ENCODE data around the gene SF3A2. TPM values are rescaled to one million over a fixed set of nuclear protein-coding genes. Genes with fewer than 3 reads are reported as not detected.

The SF3A2 gene
- polyA plus RNA-seq, 1 donor from 2014 or later: 14.4 TPM

- Histone ChIP-seq H3K27ac (ENCODE audit: low read length) (no peak overlapping the region), H4K20me1 (ENCODE audit: insufficient read depth) (no peaks in the 10 kb centered on the region), H3K27me3 (ENCODE audit: insufficient read depth, low read depth, low read length) (no peaks in the 10 kb centered on the region), H3K4me2 (ENCODE audit: low read length) (no peak overlapping the region), H3K4me3 (ENCODE audit: low read length) (no peak overlapping the region), H3K36me3 (ENCODE audit: insufficient read depth, low read length) (no peaks in the 10 kb centered on the region), H3K79me2 (replicated peaks; ENCODE audit: insufficient read depth, low read length) (peaks cover 5% of the 10 kb centered on the region), H3F3A (ENCODE audit: insufficient read depth, low read length, poor library complexity, severe bottlenecking) (no peaks in the 10 kb centered on the region), H3K9me2 (ENCODE audit: insufficient read depth, low read length) (no peaks in the 10 kb centered on the region), H3K9me3 (ENCODE audit: low read length) (no peaks in the 10 kb centered on the region), H2AFZ (ENCODE audit: low read depth, low read length) (no peak overlapping the region), H3K9ac (ENCODE audit: low read length) (no peak overlapping the region)
- TF ChIP-seq SMC3 (conservative IDR thresholded peaks at IDR 0.05; ENCODE audit: poor library complexity) (no peak), RAD21 (conservative IDR thresholded peaks at IDR 0.05) (no peak), CTCF (IDR thresholded peaks at IDR 0.05; ENCODE audit: poor library complexity, severe bottlenecking) (no peak), POLR2AphosphoS5 (IDR thresholded peaks at IDR 0.05) (no peak), REST (IDR thresholded peaks at IDR 0.05; ENCODE audit: borderline replicate concordance) (no peak), MXI1 (conservative IDR thresholded peaks at IDR 0.05; ENCODE audit: poor library complexity, severe bottlenecking) (no peak), EP300 (conservative IDR thresholded peaks at IDR 0.05; ENCODE audit: poor library complexity, severe bottlenecking) (no peak), EZH2 (IDR thresholded peaks at IDR 0.05; ENCODE audit: borderline replicate concordance, insufficient read depth, low read length, poor library complexity, severe bottlenecking) (no peak), TAF1 (IDR thresholded peaks at IDR 0.05; ENCODE audit: low read depth) (no peak)
Measured at GRCh38 chr19:2229103-2230032, 7.3 kb upstream of the SF3A2 start.

DNA sequence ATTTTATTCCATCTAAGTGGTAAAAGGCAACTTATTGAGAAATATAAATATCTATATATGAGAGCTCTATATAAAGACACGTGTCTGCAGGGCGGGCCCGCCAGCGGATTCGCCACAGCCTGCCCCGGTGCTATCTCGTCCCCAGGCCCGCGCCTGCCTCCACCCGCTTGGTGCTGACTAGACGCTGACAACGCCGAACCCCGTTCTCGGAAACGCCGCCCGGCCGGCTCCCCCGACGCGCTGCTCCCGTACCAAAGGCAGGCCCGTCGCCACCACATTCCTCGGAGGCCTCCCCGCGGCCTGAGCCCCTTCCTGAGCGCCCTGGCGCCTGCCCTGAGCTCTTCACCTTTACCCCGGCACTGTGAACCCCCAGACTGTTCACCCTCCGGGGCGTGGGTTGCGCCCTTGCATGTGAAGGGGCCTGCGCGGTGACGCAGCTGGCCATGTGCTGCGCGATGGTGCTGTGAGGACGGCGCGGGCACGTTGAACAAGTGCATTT lies 6.5 kb upstream of the SF3A2 start:
- no peaks in the 10 kb centered on the region for H3K27me3 ChIP-seq (ENCODE audit: insufficient read depth, low read depth, low read length)
- H4K20me1 ChIP-seq (ENCODE audit: insufficient read depth): no peaks in the 10 kb centered on the region
- peaks cover 12% of the 10 kb centered on the region for H3K79me2 ChIP-seq (replicated peaks; ENCODE audit: insufficient read depth, low read length)
- H3K9me2 ChIP-seq (ENCODE audit: insufficient read depth, low read length): no peaks in the 10 kb centered on the region
- no peak for TF ChIP-seq CTCF (IDR thresholded peaks at IDR 0.05; ENCODE audit: poor library complexity, severe bottlenecking)
- TF ChIP-seq TAF1 (IDR thresholded peaks at IDR 0.05; ENCODE audit: low read depth): no peak
- no peak for TF ChIP-seq REST (IDR thresholded peaks at IDR 0.05; ENCODE audit: borderline replicate concordance)
- TF ChIP-seq SMC3 (conservative IDR thresholded peaks at IDR 0.05; ENCODE audit: poor library complexity): no peak
- TF ChIP-seq RAD21 (conservative IDR thresholded peaks at IDR 0.05): no peak
- TF ChIP-seq EP300 (conservative IDR thresholded peaks at IDR 0.05; ENCODE audit: poor library complexity, severe bottlenecking): no peak
- no peak for TF ChIP-seq MXI1 (conservative IDR thresholded peaks at IDR 0.05; ENCODE audit: poor library complexity, severe bottlenecking)
- no peak for TF ChIP-seq EZH2 (IDR thresholded peaks at IDR 0.05; ENCODE audit: borderline replicate concordance, insufficient read depth, low read length, poor library complexity, severe bottlenecking)
- TF ChIP-seq POLR2AphosphoS5 (IDR thresholded peaks at IDR 0.05): no peak
- H3K9me3 ChIP-seq (ENCODE audit: low read length): no peaks in the 10 kb centered on the region
- H2AFZ ChIP-seq (ENCODE audit: low read depth, low read length): no peak overlapping the region
- no peak overlapping the region for H3K27ac ChIP-seq (ENCODE audit: low read length)
- H3K9ac ChIP-seq (ENCODE audit: low read length): no peak overlapping the region
- no peak overlapping the region for H3K4me3 ChIP-seq (ENCODE audit: low read length)
- H3F3A ChIP-seq (ENCODE audit: insufficient read depth, low read length, poor library complexity, severe bottlenecking): no peaks in the 10 kb centered on the region
- H3K36me3 ChIP-seq (ENCODE audit: insufficient read depth, low read length): no peaks in the 10 kb centered on the region
- H3K4me2 ChIP-seq (ENCODE audit: low read length): no peak overlapping the region

All from neural cell (in vitro differentiated cells).